Transverse colon (tissue), 4 donors: ENCODE data around the gene PTCHD1. TPM values are rescaled to one million over a fixed set of nuclear protein-coding genes. Genes with fewer than 3 reads are reported as not detected.

Experiments used
- DNase-seq: peaks from one replicate; pipeline ENCODE4 v3.0.0-alpha.2; 2019
- H3K27ac ChIP-seq, 4 donors: fragments of 200-600 bp; sonication (generic); 2 replicates each; pipeline ENCODE4 v1.5.1; 2016 to 2018; ENCODE audit warnings: inconsistent platforms in 4 of 4
- H3K27me3 ChIP-seq: fragments of 200-600 bp; sonication (generic); 2 replicates; pipeline ENCODE4 v1.5.1; 2017; ENCODE audit warnings: inconsistent platforms
- H3K36me3 ChIP-seq, 4 donors: fragments of 200-600 bp; sonication (generic); 2 replicates each; pipeline ENCODE4 v1.5.1; 2017 to 2019; ENCODE audit warnings: inconsistent platforms in 4 of 4
- H3K4me1 ChIP-seq, 4 donors: fragments of 200-600 bp; sonication (generic); 2 replicates each; pipeline ENCODE4 v1.5.1; 2017 to 2020; ENCODE audit warnings: inconsistent platforms in 4 of 4
- H3K4me3 ChIP-seq, 4 donors: fragments of 200-600 bp; sonication (generic); 1 replicate in 1 of 4; 2 replicates in 3 of 4; pipeline versions ENCODE4 v1.5.1 to v1.6.1; 2017 to 2019; ENCODE audit warnings: inconsistent platforms in 4 of 4
- H3K9me3 ChIP-seq, 2 donors: fragments of 200-600 bp; sonication (generic); 2 replicates each; pipeline ENCODE4 v1.5.1; 2017 to 2019; ENCODE audit warnings: inconsistent platforms in 2 of 2
- EP300 ChIP-seq: sonication (generic); formaldehyde crosslinking; IDR thresholded peaks from one replicate; pipeline ENCODE4 v1.6.1; 2017; ENCODE audit warnings: antibody characterized with exemption, low read depth
- POLR2A ChIP-seq: fragments of 450-650 bp; IDR thresholded peaks from one replicate; pipeline ENCODE4 v1.6.1; 2016; ENCODE audit warnings: antibody characterized with exemption, mild to moderate bottlenecking, moderate library complexity
- POLR2AphosphoS5 ChIP-seq, 3 donors: sonication (generic); formaldehyde crosslinking; IDR thresholded peaks; one replicate each; pipeline ENCODE4 v1.6.1; 2016; ENCODE audit warnings: antibody characterized with exemption in 3 of 3
- WGBS, 2 donors: methylation state at CpG; one replicate each; pipeline ENCODE4 v1.1.5; 2018; ENCODE audit warnings: low coverage in 1 of 2; 5-methylcytosine and 5-hydroxymethylcytosine counted together
- in situ Hi-C, 4 donors: fragments of 200-750 bp; cut with MboI; loops; one replicate each; pipeline versions ENCODE4 v1.15.0 to v1.15.1; 2017; ENCODE audit warnings: low sequenced_read_pairs in 3 of 4, low pct_ligation_motif_present in 1 of 4, low pct_unique_long_range_greater_than_20kb in 1 of 4
- intact Hi-C: fragments of 100-400 bp; cut with DNase I; formaldehyde crosslinking; loops from one replicate; pipeline ENCODE4 v1.15.1; 2023; ENCODE audit warnings: low total_unique reads
- total RNA-seq, 4 donors: library from RNA; depleted of rRNA; stranded (reverse); fragments of >200 nt; gene quantifications; one replicate each; pipeline ENCODE4 v1.1.0, GENCODE V29; 2016
- TF ChIP-seq, protein P1 (sequence below), 5 experiments: fragments of 200-600 bp in 3 of 5; fragments of 450-650 bp in 2 of 5; sonication (generic) in 3 of 5; IDR thresholded peaks; 1 replicate in 2 of 5; 2 replicates in 3 of 5; pipeline ENCODE4 v1.5.1; 2016 to 2017; ENCODE audit warnings: antibody characterized with exemption in 5 of 5, inconsistent platforms in 3 of 5, mild to moderate bottlenecking in 2 of 5, moderate library complexity in 1 of 5

Gene PTCHD1
- total RNA-seq, 4 donors from 2014 or later, result 0.40 to 3.4 (median 1.7) TPM

GRCh38 chrX:23344904-23345271 lies 10.2 kb downstream of the PTCHD1 start:
- Histone ChIP-seq H3K27me3 (no peaks in the 10 kb centered on the region), H3K27ac (no peak overlapping the region), H3K36me3 (no peaks in the 10 kb centered on the region), H3K9me3 (no peaks in the 10 kb centered on the region), H3K4me3 (no peak overlapping the region), H3K4me1 (no peaks in the 10 kb centered on the region)
- 47% methylated on average over 2 of the region's 2 CpGs; no CpG with 5 or more reads in 1 of the 2 donors for WGBS, 2 donors
- no peak for DNase-seq
- in situ Hi-C loops, result no loop called here
- TF ChIP-seq POLR2A (no peak), POLR2AphosphoS5 (IDR thresholded peaks at IDR 0.05) (no peak), EP300 (no peak)
- TF ChIP-seq, protein P1, sequence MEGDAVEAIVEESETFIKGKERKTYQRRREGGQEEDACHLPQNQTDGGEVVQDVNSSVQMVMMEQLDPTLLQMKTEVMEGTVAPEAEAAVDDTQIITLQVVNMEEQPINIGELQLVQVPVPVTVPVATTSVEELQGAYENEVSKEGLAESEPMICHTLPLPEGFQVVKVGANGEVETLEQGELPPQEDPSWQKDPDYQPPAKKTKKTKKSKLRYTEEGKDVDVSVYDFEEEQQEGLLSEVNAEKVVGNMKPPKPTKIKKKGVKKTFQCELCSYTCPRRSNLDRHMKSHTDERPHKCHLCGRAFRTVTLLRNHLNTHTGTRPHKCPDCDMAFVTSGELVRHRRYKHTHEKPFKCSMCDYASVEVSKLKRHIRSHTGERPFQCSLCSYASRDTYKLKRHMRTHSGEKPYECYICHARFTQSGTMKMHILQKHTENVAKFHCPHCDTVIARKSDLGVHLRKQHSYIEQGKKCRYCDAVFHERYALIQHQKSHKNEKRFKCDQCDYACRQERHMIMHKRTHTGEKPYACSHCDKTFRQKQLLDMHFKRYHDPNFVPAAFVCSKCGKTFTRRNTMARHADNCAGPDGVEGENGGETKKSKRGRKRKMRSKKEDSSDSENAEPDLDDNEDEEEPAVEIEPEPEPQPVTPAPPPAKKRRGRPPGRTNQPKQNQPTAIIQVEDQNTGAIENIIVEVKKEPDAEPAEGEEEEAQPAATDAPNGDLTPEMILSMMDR (IDR thresholded peaks at IDR 0.05), result no peak
- intact Hi-C loops, result no loop called here

GRCh38 chrX:23356189-23356588 lies 21.5 kb downstream of the PTCHD1 start:
- TF ChIP-seq EP300, result no peak
- no peak for TF ChIP-seq POLR2AphosphoS5 (IDR thresholded peaks at IDR 0.05)
- no peak for DNase-seq
- intact Hi-C loops, result no loop called here
- H3K4me1 ChIP-seq, result no peaks in the 10 kb centered on the region
- WGBS, 2 donors, result 83% methylated on average over 6 of the region's 6 CpGs; no CpG with 5 or more reads in 1 of the 2 donors
- H3K9me3 ChIP-seq, result no peaks in the 10 kb centered on the region
- no peak overlapping the region for H3K4me3 ChIP-seq
- in situ Hi-C loops, result no loop called here
- H3K27me3 ChIP-seq, result no peaks in the 10 kb centered on the region
- H3K36me3 ChIP-seq, result no peaks in the 10 kb centered on the region
- no peak overlapping the region for H3K27ac ChIP-seq

DNA sequence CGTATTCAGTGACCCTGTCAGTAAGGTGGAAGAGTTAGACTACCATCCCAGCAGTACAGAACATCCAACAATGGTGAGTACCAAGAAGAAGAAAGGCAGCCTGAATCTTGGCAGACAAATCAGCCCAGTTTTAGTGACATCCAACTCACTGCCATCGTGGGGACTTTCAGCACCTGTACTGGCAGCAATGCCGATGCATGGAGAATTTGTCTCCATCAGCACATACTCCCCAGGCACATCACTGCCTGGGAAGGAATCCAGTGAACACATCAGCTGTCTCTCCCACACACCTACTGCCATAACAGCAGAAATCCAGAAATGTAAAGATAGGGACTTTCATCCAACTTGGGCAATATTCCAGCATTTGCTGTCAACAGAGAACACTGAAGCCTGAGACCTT lies 29.8 kb downstream of the PTCHD1 start:
- Histone ChIP-seq H3K27me3 (no peaks in the 10 kb centered on the region), H3K4me3 (no peak overlapping the region), H3K9me3 (no peaks in the 10 kb centered on the region), H3K27ac (no peak overlapping the region), H3K4me1 (no peaks in the 10 kb centered on the region), H3K36me3 (no peaks in the 10 kb centered on the region)
- intact Hi-C loops, result no loop called here
- TF ChIP-seq EP300 (no peak), POLR2AphosphoS5 (IDR thresholded peaks at IDR 0.05) (no peak), POLR2A (no peak)
- TF ChIP-seq, protein P1 (IDR thresholded peaks at IDR 0.05), result no peak
- 91 to 100% methylated on average over 1 to 3 of the region's 3 CpGs for WGBS, 2 donors
- in situ Hi-C loops, result no loop called here
- DNase-seq, result no peak

GRCh38 chrX:23365541-23365940 lies 30.9 kb downstream of the PTCHD1 start:
- in situ Hi-C loops, result no loop called here
- Histone ChIP-seq H3K27me3 (no peaks in the 10 kb centered on the region), H3K9me3 (no peaks in the 10 kb centered on the region), H3K4me3 (no peak overlapping the region), H3K36me3 (no peaks in the 10 kb centered on the region), H3K27ac (no peak overlapping the region), H3K4me1 (no peaks in the 10 kb centered on the region)
- intact Hi-C loops, result no loop called here
- DNase-seq, result no peak
- TF ChIP-seq POLR2A (no peak), EP300 (no peak), POLR2AphosphoS5 (IDR thresholded peaks at IDR 0.05) (no peak)
- TF ChIP-seq, protein P1 (IDR thresholded peaks at IDR 0.05), result no peak
- WGBS, 2 donors, result 36% methylated on average over 1 of the region's 1 CpG; no CpG with 5 or more reads in 1 of the 2 donors

- Histone ChIP-seq H3K4me3 (no peak overlapping the region), H3K36me3 (no peaks in the 10 kb centered on the region), H3K4me1 (no peaks in the 10 kb centered on the region), H3K27ac (no peak overlapping the region), H3K27me3 (no peaks in the 10 kb centered on the region), H3K9me3 (no peaks in the 10 kb centered on the region)
- in situ Hi-C loops (no loop called here), intact Hi-C loops (no loop called here)
- DNase-seq, result no peak
- TF ChIP-seq POLR2AphosphoS5 (IDR thresholded peaks at IDR 0.05) (no peak), POLR2A (no peak), EP300 (no peak)
- TF ChIP-seq, protein P1 (IDR thresholded peaks at IDR 0.05), result no peak
- WGBS, 2 donors, result 92 to 100% methylated on average over 2 to 4 of the region's 4 CpGs
Observed at GRCh38 chrX:23366914-23367313, 32.3 kb downstream of the PTCHD1 start.
